Fibroblast of skin of right quadriceps (primary cell): ENCODE measurements around the gene RAB43.

Experiments used
- DNase-seq: peaks from one replicate; pipeline ENCODE4 v3.0.0-alpha.2; 2013

The RAB43 gene

DNA sequence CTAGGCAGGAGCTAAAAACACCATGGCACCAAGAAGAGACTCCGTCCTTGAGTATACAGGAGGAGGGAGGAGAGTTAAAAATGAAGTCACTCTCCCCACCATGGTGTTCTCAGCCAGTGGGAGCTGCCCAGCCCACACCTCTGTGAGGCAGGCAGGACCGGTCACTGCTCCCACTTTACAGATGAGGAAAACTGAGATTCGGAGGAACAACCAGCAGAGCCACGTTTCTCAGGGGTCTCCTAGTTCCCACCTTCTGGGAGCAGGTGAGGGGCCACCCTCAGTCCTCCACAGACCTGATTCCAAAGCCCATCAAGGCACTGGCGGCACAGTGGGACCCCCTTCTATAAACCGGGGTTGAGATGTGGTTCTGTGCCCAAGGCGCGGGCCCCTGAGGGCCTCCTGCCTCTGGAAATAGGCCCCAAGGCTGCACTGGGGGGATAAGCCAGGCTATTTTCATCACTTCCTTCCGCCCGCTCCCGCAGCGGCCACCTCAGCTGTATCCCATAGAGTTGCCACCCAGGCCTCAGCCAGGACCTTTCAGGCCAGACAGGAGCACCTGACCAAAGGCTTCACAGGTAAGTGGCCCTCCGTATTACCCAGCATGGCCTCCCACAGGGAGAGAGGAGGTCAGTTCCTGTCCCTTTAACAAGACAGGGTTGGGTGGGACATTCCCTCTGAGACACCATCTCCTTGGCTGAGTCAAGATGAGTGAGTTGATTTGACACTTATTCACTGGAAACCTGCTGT, 61.2 kb downstream of the RAB43 start, which contains the start of gene GP9:
TSS of gene GP9 (plus strand) at position 504 of the 747 bp plus-strand sequence. CDS start 961 bp downstream, outside the sequence.
- no peak for DNase-seq

DNA sequence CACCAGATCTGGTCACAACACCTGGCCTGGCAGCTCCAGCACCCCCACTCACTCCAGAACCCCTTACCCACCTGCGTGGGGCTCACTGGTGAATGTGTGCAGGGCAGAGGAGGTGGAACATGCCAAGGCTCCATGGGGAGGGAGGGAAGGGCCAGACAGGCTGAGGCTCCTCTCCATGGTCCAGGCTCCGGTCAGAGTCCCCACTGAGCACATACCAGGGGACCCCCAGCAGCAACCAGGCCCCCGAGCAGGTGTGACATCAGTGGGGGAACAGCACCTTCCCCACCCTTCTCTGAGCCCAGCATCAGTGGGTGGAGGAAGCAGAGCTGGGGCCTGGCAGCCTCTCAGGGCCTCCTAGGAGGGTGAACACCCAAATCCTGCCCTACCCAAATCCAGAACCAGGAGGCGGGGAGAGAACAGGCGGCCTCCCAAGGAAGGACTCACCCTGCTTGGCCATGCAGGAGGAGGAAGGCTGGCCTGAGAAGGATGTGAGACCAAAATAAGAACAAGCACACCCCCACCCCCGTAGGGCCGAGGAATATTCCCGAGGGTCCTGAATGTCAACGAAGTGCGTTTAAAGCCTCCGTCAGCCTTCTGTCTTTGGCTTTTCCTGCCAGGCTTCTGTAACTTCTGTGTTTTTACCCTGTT, 62.2 kb downstream of the RAB43 start:
- no peak for DNase-seq

DNA sequence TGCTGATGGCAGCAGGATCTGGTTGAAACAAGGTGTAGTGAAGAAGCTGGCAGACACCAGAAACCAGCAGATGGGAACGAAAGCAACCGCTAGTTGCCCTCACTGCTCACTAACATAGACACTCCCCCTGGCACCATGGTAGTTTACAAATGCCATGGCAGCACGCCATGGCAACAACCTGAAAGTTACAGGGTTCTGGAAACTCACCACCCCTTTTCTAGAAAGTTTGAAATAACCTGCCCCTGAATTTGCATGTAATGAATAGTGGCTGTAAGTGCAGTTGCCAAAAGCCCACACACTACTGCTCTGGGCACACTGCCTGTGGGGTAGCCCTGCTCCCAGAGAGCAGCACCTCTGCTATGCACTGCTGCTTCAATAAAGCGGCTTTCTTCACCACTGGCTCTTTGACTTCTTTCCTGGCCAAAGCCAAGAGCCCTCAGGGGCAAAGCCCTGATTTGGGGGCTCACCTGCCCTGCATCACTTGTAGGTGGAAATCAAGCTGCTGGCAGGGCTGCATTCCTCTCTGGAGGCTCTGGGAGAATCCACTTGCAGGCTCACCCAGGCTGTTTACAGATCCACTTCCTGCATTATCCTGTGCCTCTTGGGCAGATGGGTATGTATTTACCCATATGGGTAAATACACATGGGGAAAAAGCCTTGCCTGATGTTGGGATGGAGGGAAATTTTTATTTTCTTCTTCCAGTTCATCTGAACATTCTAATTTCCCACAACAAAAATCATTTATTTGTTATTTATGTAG, 63.0 kb downstream of the RAB43 start:
- no peak for DNase-seq

DNA sequence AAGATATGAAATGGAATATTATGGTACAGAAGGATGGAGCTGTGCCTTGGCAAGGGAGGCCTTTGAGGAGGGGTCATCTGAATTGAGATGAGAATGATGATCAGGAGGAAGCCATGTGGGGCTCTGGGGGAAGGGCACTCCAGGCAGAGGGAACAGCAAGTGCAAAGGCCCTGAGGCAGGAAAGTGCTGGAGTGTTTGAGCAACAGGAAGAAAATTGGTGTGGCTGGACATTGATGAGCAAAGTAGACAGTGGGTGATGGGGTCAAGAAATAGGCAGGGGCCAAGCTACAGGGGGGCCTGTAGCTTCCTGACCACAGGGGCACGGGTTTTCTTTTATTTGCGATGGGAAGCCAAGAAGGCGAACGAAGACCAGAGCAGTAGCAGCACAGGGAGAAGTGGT, 64.4 kb downstream of the RAB43 start:
- DNase-seq, result no peak

DNA sequence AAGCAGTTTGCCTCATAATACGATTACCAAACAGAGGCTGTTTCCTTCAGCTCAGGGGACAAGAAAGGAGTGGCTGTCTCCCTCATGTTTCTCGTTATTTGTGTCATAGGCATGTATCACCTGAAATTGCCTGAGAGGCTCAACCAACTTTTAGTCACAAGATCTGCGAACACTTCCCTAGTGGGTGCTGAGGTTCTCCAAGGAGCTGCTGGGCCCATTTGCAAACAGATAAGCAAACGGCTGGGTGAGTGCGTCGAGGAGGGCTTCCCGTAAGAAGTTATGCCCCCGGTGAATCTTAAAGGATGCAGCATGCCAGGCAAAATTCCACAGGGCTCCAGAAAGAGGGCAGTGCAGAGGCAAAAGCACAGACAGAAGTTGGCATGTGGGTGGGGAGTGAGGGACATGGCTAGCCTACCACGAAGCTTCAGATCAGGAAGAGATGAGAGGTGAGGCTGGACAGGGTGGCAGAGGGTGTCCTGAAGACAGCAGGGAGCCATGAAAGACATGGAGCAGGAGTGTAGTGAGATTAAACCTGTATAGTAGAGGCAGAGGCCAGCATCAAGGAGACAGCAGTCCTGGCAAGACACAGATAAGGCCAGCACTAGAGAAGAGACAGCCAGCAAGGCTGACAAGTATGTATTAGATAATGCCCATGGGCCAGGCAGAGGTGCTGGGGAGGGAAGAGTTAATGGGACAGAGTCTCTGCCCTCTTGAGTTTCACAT, 65.0 kb downstream of the RAB43 start:
- no peak for DNase-seq

DNA sequence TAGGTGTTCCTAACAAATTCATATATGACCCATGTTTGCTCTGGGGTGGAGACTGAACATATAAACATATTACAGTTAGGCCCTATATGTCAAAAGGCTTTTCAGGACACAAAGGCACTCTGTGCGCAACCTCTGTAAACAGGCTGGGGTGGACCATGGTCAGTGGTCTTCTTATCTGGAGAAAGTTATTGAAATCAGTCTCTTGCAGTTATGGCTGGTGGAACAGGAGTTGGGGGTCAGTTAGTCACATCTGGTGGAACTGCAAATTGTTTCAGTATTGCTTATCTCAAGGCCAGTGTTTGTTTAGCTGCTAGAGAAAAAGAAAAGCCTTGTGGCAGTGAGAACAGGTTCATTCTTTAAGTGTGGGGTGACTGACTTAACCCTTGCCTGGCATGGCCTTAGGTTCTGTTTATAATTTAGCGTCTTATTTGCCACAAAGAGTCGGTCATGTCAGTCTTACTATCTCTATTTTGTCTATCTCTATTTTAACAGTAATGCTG, 66.9 kb downstream of the RAB43 start:
- no peak for DNase-seq

DNA sequence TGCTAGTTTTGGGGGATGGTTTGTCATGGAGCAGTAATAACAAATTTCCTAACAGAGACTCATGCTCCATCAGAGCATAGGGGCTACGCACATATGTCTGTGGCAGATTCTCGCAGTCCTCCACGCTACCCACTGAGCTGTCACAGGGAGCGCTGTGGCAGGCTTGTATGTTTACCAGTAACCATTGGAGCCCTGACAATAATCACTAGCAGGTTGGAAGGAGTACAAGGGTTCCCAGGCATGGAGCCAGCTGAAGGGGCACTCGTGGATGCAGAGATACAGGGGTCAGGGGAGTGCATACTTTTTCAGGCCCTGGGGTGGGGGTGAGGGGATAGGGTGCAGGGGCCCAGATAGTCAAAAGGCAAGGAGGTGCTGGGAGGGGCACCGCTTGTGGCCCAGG, 68.9 kb downstream of the RAB43 start:
- no peak for DNase-seq

DNA sequence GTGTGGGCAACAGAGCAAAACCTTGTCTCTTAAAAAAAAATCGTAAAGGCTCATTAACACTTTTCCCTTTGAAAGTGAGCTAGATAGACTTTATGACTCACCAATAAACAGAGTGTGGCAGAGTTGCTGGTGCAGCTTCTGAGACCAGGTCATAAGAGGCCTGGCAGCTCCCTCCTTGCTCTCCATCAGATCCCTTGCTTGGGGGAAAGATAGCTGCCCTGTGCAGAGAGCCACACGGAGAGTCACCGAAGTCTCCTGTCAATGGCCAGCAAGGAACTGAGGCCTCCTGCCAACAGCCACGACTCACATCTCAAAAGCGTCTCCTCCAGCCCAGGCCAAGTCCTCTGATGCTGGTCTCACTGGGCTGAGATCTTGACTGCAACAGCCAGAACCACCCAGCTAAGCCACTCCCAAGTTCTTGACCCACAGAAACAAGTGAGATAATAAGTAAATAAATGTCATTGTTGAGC, 69.7 kb downstream of the RAB43 start:
- DNase-seq, result no peak

DNA sequence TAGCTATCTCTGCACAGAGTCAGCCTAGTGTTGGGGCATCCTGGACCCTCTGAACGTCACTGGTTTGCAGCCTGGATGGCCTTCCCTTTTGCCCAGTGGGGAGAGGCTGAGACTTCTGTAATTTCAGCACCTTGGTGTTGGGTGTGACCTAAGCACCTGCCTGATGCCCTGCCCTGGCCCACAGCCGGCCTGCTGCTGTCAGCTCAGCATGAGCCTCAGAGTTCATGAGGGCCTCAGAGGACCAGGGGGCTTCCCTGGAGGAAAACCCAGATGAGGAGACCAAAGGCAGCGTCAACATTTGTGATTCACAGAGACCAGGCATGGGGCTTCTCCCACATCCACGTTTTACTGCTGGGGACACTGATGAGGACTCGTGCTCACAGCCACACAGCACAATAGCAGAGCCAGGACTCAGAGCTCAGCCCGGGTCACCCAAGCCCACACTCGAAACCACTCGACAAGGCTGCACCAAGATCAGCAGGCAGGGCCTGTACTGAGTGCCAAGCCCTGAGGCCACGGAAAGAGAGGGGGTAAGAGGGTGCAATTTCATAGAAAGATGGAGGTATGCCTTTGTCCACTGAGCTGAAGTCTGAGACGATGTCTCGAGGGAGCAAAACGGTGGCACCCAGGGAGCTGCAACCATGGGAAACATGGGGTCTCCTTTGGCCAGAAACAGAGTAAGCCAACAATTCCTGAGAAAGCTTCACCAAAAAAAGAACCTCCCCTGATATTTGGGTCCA, 70.9 kb downstream of the RAB43 start:
- no peak for DNase-seq

DNA sequence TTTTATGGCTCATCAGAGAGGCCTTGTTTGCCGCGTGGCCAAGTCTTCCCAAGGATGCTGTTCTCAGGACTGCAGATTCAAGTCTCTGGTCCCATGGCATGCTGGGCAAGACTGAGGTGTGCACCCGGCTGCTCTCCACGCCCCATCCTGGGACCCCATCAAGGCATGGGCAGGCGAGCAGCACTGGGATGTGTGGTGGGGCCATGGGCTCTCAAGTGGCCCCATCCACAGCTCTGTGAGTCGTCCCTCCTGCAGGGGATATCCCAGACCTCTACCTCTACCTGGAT, 74.1 kb downstream of the RAB43 start:
- DNase-seq, result no peak

DNA sequence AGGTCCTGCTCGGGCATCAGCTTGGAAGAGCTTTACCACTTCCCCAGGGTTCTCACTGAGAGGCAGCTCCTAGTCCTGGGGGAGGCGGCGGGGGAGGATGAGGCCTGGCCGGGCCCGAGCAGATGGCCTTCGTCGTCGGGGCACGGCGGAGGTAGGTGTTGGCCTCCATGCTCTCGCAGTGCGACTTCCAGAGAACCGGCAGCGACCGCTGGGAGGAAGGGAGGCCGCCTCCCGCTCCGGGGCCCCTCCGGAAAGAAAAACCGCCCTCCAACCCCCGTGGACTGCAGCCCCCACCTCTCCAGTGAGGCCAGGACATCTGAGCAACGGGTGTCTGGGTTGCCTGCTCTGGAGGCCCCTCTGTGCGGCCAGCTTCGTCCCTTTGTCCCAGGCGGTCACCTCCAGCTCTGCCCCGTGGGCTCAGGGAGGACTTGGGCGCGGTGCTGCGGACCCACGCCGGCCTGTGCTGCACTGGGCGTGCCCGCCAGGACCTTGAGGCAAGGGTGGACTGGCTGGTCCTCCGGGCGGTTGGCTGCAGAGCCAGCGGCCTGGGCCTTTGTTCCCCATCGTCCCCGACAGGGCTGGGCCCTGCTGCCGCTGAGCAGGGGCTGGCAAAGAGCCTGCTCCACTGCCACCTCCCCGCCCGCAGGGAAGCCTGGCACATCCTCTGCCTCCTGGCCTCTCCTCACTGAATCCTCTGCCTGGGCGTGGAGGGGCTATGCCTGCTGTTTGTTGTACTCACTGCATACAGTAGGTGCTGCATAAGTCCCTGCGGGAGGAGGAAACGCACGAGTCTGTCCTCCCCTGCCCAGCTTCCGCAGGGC, 74.7 kb downstream of the RAB43 start:
- DNase-seq, result no peak

DNA sequence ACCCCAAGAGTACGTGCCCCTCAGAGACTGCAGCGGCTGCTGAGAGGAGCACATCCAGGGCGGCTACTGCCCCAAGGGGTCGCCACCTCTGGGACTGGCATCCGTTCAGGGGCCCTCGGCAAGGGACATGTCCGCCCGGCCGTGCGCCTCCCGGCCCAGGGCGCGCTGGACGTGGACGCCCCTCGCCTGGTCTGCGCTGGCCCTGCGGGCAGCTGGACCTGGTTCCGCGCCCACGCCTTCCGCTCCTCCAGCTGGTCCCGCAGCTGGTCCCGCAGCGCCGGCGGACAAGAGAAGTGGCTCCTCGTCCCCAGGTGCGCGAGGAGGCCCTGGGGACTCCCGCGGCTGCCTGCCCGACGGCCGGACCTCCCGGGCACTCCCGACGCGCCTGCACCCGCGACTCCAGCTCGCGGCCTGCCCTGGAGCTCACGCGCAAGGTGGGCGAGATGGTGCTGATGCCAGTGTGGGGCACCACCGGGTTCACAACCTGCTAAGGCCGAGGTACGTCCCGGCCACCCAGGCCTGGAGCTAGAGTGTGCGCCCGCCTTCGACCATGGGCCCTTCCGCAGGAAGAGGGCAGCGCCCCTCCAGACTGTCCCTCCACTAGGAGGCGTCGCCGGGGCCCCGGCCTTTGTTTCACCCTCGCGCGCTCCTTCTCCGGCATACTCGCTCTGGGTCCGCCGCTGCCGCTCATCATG, 75.4 kb downstream of the RAB43 start:
- no peak for DNase-seq

DNA sequence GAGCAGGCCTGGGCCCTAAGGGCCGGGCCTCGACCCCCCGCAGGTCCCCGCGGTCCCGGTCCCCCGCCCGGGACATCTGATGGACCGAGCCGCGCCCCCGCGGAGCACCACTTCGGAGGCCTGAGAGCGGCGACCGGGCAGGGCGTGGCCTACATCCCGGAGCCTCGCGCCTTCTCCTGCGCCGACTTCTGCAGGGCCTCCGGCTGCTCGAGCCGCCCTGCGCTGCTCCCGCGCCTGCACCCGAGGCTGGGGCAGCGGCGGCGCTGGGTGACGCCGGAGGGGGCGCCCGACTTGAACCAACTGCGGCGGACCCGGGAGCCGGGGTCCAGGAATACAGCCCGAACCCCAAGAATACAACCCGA, 75.9 kb downstream of the RAB43 start:
- DNase-seq, result no peak

DNA sequence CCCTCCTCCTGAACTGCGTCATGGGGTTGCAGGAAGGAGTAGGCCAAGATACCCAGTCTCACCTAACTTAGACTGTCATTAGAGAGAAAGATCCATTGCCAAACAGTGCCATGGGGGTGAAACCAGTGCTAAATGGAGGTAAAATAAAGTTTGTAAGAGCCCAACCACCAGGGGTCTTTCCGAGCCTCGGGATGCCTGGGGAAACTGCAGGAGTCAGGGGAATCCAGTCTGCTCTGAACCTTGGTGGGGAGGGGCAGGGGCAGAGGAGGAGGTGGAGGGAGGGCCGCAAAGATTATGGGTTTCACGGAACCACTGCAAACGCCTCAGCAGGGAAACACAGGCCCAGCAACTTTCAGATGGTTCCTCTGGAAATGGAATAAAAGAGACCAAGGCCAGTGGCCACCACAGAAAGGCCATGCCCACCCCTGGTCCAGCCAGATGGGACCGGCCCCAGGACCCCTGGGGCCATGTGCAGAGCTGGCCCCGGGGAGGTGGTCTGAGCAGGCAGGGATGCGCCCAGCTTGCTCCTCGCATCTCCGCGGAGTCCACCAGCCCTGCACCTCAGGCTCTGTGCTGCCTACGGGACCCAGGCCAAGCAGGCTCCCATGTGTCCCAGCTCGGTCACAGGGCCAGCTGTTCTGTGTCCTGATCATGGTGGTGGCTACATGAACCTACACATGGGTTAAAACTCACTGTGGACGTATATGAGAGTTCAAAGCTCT, 80.9 kb downstream of the RAB43 start:
- no peak for DNase-seq

DNA sequence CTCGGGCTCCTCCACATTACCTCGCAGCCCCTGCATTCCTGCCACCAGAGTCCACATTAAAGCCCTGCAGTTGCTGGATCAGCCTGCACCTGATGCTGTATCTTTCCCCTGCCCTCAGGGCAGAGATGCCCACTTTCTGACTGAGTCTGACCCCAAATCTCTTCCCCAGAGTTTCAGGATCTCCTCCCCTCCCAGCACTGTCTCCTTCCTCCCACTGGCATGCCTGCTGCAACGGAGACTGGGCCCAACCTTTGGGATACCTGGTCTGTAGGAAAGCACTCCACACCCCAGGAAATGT, 81.6 kb downstream of the RAB43 start:
- DNase-seq, result no peak

DNA sequence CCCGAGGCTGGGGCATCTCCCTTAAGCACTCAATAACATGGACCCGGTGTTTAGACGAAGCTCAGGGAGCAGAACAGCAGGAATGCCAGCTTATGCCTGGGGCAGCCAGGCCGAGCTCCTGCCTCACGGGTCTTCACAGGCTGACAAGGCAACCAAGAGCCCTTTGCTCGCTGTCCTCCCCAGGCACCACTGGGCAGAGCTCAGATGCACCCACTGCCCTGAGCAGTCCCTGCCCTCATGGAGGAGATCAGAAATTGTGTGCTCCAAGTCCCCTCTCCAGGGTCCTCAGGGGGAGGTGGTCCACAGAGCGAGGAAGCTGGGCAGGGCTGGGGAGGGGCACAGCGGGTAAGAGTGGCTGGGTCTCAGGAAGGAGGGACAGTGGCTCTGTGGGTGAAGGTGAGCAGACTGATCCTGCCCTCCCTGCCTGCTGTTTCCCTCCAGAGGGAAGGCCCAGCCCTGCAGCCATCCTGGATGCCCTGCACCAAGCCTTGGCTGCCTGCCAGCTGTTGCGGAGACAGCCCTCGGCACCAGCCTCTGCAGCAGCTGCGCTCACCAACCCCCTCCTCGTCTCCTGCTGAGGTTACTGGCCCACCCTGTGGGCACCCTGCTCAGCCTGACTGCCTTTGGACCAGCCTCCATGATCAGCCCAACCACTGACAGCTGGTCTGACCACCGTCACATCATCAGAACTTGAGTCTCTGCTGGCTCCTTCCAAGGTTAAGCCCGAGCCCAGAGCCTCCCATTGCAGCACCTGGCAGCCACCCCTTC, 82.1 kb downstream of the RAB43 start:
- DNase-seq, result no peak

DNA sequence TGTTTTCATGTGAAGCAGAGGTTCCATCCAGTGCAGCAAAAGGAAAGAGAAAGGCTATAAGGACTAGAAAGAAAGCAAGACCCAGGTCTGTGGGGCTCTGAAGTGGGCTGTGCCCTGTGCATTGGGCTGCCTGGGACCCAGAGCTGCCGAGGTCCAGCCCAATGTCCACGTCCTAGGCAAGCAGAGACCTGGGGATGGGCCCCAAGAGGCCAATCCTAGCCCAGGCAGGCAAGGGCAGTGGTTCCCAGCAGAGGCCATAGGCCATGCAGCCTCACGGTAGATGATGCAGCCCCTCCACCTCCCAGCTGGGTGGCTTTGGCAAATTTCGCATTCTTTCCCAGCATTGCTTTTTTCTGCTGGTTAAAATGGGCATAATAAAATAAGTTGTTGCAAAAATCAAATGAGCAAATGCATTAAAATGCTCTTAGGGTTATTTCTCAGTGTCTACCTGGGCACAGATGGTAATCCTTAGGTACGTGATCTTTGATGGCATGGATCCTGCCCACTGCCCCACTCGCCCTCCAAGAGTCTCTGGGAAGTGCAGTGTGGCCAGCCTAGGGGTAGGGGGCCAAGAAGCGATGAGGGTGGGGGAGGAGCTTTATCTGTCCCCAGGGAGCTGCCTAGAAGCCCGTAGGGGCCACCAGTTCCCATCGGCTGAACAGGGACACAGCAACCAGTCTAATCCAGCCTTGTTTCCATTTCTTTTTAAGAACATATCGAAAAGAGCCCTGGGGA, 83.3 kb downstream of the RAB43 start:
- DNase-seq, result no peak
